Measurements from ENCODE around the gene TMEM52.

Gene TMEM52

GRCh38 chr1:1945782-1946393 is 26.8 kb upstream of the TMEM52 start:
- no peak overlapping the region for H3K9ac ChIP-seq (ENCODE audit: low read depth, low read length)
- no peak overlapping the region for H3K4me2 ChIP-seq (ENCODE audit: low read length)
- H3K36me3 ChIP-seq (ENCODE audit: insufficient read depth, low read length): no peaks in the 10 kb centered on the region
- H3K4me1 ChIP-seq (ENCODE audit: control insufficient read depth, insufficient read depth, low read length): peaks cover 3% of the 10 kb centered on the region
- peaks cover 57% of the 10 kb centered on the region for H3K27me3 ChIP-seq (ENCODE audit: control insufficient read depth, insufficient read depth, low read length)
- no peak overlapping the region for H3K4me3 ChIP-seq (ENCODE audit: low read length)
- no peaks in the 10 kb centered on the region for H3K9me3 ChIP-seq (replicated peaks; ENCODE audit: low read length)

GRCh38 chr1:1943834-1944570 is 24.9 kb upstream of the TMEM52 start:
- Histone ChIP-seq H3K9me3 (replicated peaks; ENCODE audit: low read length) (no peaks in the 10 kb centered on the region), H3K4me1 (ENCODE audit: control insufficient read depth, insufficient read depth, low read length) (peaks cover 3% of the 10 kb centered on the region), H3K4me3 (ENCODE audit: low read length) (peak overlapping the region; percentile 47), H3K27me3 (ENCODE audit: control insufficient read depth, insufficient read depth, low read length) (peaks cover 55% of the 10 kb centered on the region), H3K36me3 (ENCODE audit: insufficient read depth, low read length) (no peaks in the 10 kb centered on the region), H3K4me2 (ENCODE audit: low read length) (peak overlapping the region; percentile 77), H3K9ac (ENCODE audit: low read depth, low read length) (no peak overlapping the region)

- no peak overlapping the region for H3K4me3 ChIP-seq (ENCODE audit: low read length)
- H3K9ac ChIP-seq (ENCODE audit: low read depth, low read length): no peak overlapping the region
- no peak overlapping the region for H3K4me2 ChIP-seq (ENCODE audit: low read length)
Measured at GRCh38 chr1:1942753-1943656, 23.9 kb upstream of the TMEM52 start.

GRCh38 chr1:1941868-1942752 is 23.0 kb upstream of the TMEM52 start:
- H3K27me3 ChIP-seq (ENCODE audit: control insufficient read depth, insufficient read depth, low read length): peaks cover 56% of the 10 kb centered on the region
- H3K4me2 ChIP-seq (ENCODE audit: low read length): no peak overlapping the region
- H3K36me3 ChIP-seq (ENCODE audit: insufficient read depth, low read length): no peaks in the 10 kb centered on the region
- H3K4me1 ChIP-seq (ENCODE audit: control insufficient read depth, insufficient read depth, low read length): peaks cover 3% of the 10 kb centered on the region
- H3K9me3 ChIP-seq (replicated peaks; ENCODE audit: low read length): no peaks in the 10 kb centered on the region
- no peak overlapping the region for H3K9ac ChIP-seq (ENCODE audit: low read depth, low read length)
- H3K4me3 ChIP-seq (ENCODE audit: low read length): no peak overlapping the region

More at GRCh38 chr1:1942753-1943656, 23.9 kb upstream of the TMEM52 start:
- Histone ChIP-seq H3K27me3 (ENCODE audit: control insufficient read depth, insufficient read depth, low read length) (peaks cover 55% of the 10 kb centered on the region), H3K9me3 (replicated peaks; ENCODE audit: low read length) (no peaks in the 10 kb centered on the region), H3K4me1 (ENCODE audit: control insufficient read depth, insufficient read depth, low read length) (peaks cover 3% of the 10 kb centered on the region), H3K36me3 (ENCODE audit: insufficient read depth, low read length) (no peaks in the 10 kb centered on the region)

GRCh38 chr1:1941211-1941841 is 22.2 kb upstream of the TMEM52 start:
- no peak overlapping the region for H3K9ac ChIP-seq (ENCODE audit: low read depth, low read length)
- H3K9me3 ChIP-seq (replicated peaks; ENCODE audit: low read length): no peaks in the 10 kb centered on the region
- peaks cover 52% of the 10 kb centered on the region for H3K27me3 ChIP-seq (ENCODE audit: control insufficient read depth, insufficient read depth, low read length)
- H3K36me3 ChIP-seq (ENCODE audit: insufficient read depth, low read length): no peaks in the 10 kb centered on the region
- H3K4me2 ChIP-seq (ENCODE audit: low read length): no peak overlapping the region
- H3K4me1 ChIP-seq (ENCODE audit: control insufficient read depth, insufficient read depth, low read length): peaks cover 3% of the 10 kb centered on the region
- H3K4me3 ChIP-seq (ENCODE audit: low read length): no peak overlapping the region

- no peak overlapping the region for H3K4me3 ChIP-seq (ENCODE audit: low read length)
- peaks cover 3% of the 10 kb centered on the region for H3K4me1 ChIP-seq (ENCODE audit: control insufficient read depth, insufficient read depth, low read length)
- no peak overlapping the region for H3K4me2 ChIP-seq (ENCODE audit: low read length)
- H3K36me3 ChIP-seq (ENCODE audit: insufficient read depth, low read length): no peaks in the 10 kb centered on the region
- no peak overlapping the region for H3K9ac ChIP-seq (ENCODE audit: low read depth, low read length)
- no peaks in the 10 kb centered on the region for H3K9me3 ChIP-seq (replicated peaks; ENCODE audit: low read length)
- H3K27me3 ChIP-seq (ENCODE audit: control insufficient read depth, insufficient read depth, low read length): peaks cover 46% of the 10 kb centered on the region
Measured at GRCh38 chr1:1940123-1940425, 21.0 kb upstream of the TMEM52 start.

- peaks cover 46% of the 10 kb centered on the region for H3K27me3 ChIP-seq (ENCODE audit: control insufficient read depth, insufficient read depth, low read length)
- no peak overlapping the region for H3K4me3 ChIP-seq (ENCODE audit: low read length)
- peaks cover 3% of the 10 kb centered on the region for H3K4me1 ChIP-seq (ENCODE audit: control insufficient read depth, insufficient read depth, low read length)
- no peaks in the 10 kb centered on the region for H3K36me3 ChIP-seq (ENCODE audit: insufficient read depth, low read length)
- no peaks in the 10 kb centered on the region for H3K9me3 ChIP-seq (replicated peaks; ENCODE audit: low read length)
- no peak overlapping the region for H3K4me2 ChIP-seq (ENCODE audit: low read length)
- no peak overlapping the region for H3K9ac ChIP-seq (ENCODE audit: low read depth, low read length)
Measured at GRCh38 chr1:1939296-1940122, 20.4 kb upstream of the TMEM52 start.

GRCh38 chr1:1938613-1939295 is 19.7 kb upstream of the TMEM52 start:
- no peak overlapping the region for H3K4me3 ChIP-seq (ENCODE audit: low read length)
- H3K9ac ChIP-seq (ENCODE audit: low read depth, low read length): no peak overlapping the region
- no peaks in the 10 kb centered on the region for H3K36me3 ChIP-seq (ENCODE audit: insufficient read depth, low read length)
- H3K27me3 ChIP-seq (ENCODE audit: control insufficient read depth, insufficient read depth, low read length): peaks cover 42% of the 10 kb centered on the region
- H3K4me2 ChIP-seq (ENCODE audit: low read length): no peak overlapping the region
- H3K9me3 ChIP-seq (replicated peaks; ENCODE audit: low read length): no peaks in the 10 kb centered on the region
- H3K4me1 ChIP-seq (ENCODE audit: control insufficient read depth, insufficient read depth, low read length): no peaks in the 10 kb centered on the region

- Histone ChIP-seq H3K36me3 (ENCODE audit: insufficient read depth, low read length) (no peaks in the 10 kb centered on the region), H3K27me3 (ENCODE audit: control insufficient read depth, insufficient read depth, low read length) (peaks cover 38% of the 10 kb centered on the region), H3K4me2 (ENCODE audit: low read length) (no peak overlapping the region), H3K9ac (ENCODE audit: low read depth, low read length) (no peak overlapping the region), H3K4me3 (ENCODE audit: low read length) (no peak overlapping the region), H3K9me3 (replicated peaks; ENCODE audit: low read length) (no peaks in the 10 kb centered on the region), H3K4me1 (ENCODE audit: control insufficient read depth, insufficient read depth, low read length) (no peaks in the 10 kb centered on the region)
Measured at GRCh38 chr1:1938276-1938573, 19.1 kb upstream of the TMEM52 start.
